OCI-LY3 (cell line): ENCODE data around the gene TMEM167A.

Source experiments
- EZH2phosphoT487 ChIP-seq: fragments of 200-600 bp; shearing (Covaris generic); IDR thresholded peaks from 2 replicates; pipeline ENCODE4 v1.6.1; 2018; ENCODE audit warnings: antibody characterized with exemption, mixed run types, low read depth
- TF ChIP-seq, protein P1 (sequence below): fragments of 200-600, 300-600 bp; sonication (generic); IDR thresholded peaks from 2 replicates; pipeline ENCODE4 v1.5.1; 2014; ENCODE audit warnings: antibody characterized with exemption, low read length, low read depth

DNA sequence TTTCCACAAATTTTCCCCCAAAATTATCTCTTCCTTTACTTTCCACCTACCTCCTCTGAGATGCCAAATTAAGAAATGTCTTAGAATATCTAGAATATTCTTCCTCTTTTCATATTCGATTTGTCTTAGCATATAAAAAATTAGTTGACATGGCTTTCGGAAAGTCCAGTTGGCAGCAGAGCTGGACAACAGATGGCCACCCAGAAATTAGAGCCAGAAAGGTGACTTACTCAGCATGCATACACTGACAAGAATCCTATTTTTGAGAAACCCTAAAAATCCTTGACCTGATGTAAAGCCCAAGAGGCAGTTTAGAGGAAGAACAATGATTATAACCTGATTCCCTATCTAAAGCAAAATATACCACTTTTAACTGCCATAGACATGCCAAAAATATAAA is 22.0 kb downstream of the TMEM167A start:
- TF ChIP-seq, protein P1, sequence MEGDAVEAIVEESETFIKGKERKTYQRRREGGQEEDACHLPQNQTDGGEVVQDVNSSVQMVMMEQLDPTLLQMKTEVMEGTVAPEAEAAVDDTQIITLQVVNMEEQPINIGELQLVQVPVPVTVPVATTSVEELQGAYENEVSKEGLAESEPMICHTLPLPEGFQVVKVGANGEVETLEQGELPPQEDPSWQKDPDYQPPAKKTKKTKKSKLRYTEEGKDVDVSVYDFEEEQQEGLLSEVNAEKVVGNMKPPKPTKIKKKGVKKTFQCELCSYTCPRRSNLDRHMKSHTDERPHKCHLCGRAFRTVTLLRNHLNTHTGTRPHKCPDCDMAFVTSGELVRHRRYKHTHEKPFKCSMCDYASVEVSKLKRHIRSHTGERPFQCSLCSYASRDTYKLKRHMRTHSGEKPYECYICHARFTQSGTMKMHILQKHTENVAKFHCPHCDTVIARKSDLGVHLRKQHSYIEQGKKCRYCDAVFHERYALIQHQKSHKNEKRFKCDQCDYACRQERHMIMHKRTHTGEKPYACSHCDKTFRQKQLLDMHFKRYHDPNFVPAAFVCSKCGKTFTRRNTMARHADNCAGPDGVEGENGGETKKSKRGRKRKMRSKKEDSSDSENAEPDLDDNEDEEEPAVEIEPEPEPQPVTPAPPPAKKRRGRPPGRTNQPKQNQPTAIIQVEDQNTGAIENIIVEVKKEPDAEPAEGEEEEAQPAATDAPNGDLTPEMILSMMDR, result no peak
- TF ChIP-seq EZH2phosphoT487, result no peak
